Mesodermal cell (in vitro differentiated cells): ENCODE results near the gene PHYHD1.
A peak's percentile ranks its signal among the peaks of the same experiment; 100 is the strongest.

Experiments
- H3K27ac ChIP-seq: 2 replicates; pipeline ENCODE4 v1.7.0; 2013; ENCODE audit warnings: mild to moderate bottlenecking, low read depth, low read length, moderate library complexity; ENCODE audit not compliant: severe bottlenecking
- H3K36me3 ChIP-seq: 2 replicates; pipeline ENCODE4 v1.7.1; 2013; ENCODE audit warnings: mild to moderate bottlenecking, low read length, moderate library complexity; ENCODE audit not compliant: control insufficient read depth, insufficient read depth
- H3K4me1 ChIP-seq: one replicate; pipeline ENCODE4 v1.7.1; 2013; ENCODE audit warnings: mild to moderate bottlenecking, low read length; ENCODE audit not compliant: insufficient read depth, control insufficient read depth, poor library complexity, severe bottlenecking
- H3K4me3 ChIP-seq: 2 replicates; pipeline ENCODE4 v1.7.0; 2013; ENCODE audit warnings: low read length, control low read depth, mild to moderate bottlenecking; ENCODE audit not compliant: insufficient read depth, poor library complexity, severe bottlenecking; ENCODE audit errors: extremely low read depth
- H3K9me3 ChIP-seq: 2 replicates; pipeline ENCODE4 v1.7.1; 2013; ENCODE audit warnings: mild to moderate bottlenecking, low read length, moderate library complexity; ENCODE audit not compliant: control insufficient read depth
- WGBS, 2 experiments: methylation state at CpG; one replicate each; pipeline ENCODE4 v1.1.5; 2013; ENCODE audit warnings: missing lambda C conversion rate in 2 of 2; ENCODE audit not compliant: insufficient coverage in 2 of 2; 5-methylcytosine and 5-hydroxymethylcytosine counted together

Gene PHYHD1

GRCh38 chr9:128923493-128923883 is 2.7 kb downstream of the PHYHD1 start:
- WGBS, 2 experiments = 98 to 100% methylated on average over 4 of the region's 6 CpGs
- Histone ChIP-seq H3K9me3 (no peaks in the 10 kb centered on the region), H3K27ac (no peak overlapping the region)

GRCh38 chr9:128927731-128928411 is 7.1 kb downstream of the PHYHD1 start:
- no peaks in the 10 kb centered on the region for H3K9me3 ChIP-seq
- H3K36me3 ChIP-seq = peaks cover 3% of the 10 kb centered on the region
- 45 to 46% methylated on average over 10 of the region's 10 CpGs for WGBS, 2 experiments
- H3K4me1 ChIP-seq = peaks cover 4% of the 10 kb centered on the region
- no peak overlapping the region for H3K4me3 ChIP-seq
- peak overlapping the region; percentile 41 for H3K27ac ChIP-seq

More at GRCh38 chr9:128923493-128923883, 2.7 kb downstream of the PHYHD1 start:
- peaks cover 11% of the 10 kb centered on the region for H3K36me3 ChIP-seq
- H3K4me1 ChIP-seq = peaks cover 25% of the 10 kb centered on the region
- no peak overlapping the region for H3K4me3 ChIP-seq

- Histone ChIP-seq H3K4me3 (no peak overlapping the region), H3K27ac (no peak overlapping the region), H3K4me1 (peaks cover 4% of the 10 kb centered on the region), H3K9me3 (no peaks in the 10 kb centered on the region), H3K36me3 (peaks cover 3% of the 10 kb centered on the region)
- WGBS, 2 experiments = 80 to 100% methylated on average over 1 of the region's 2 CpGs
Measured at GRCh38 chr9:128928624-128929023, 7.8 kb downstream of the PHYHD1 start.

- H3K36me3 ChIP-seq = peaks cover 3% of the 10 kb centered on the region
- 90% methylated on average over 1 of the region's 4 CpGs for WGBS, 2 experiments
- no peaks in the 10 kb centered on the region for H3K9me3 ChIP-seq
- no peak overlapping the region for H3K27ac ChIP-seq
- H3K4me3 ChIP-seq = no peak overlapping the region
- H3K4me1 ChIP-seq = peaks cover 4% of the 10 kb centered on the region
Measured at GRCh38 chr9:128929560-128929959, 8.8 kb downstream of the PHYHD1 start.

- H3K4me3 ChIP-seq = no peak overlapping the region
- no peak overlapping the region for H3K27ac ChIP-seq
- 85 to 100% methylated on average over 2 to 5 of the region's 5 CpGs for WGBS, 2 experiments
- H3K4me1 ChIP-seq = no peaks in the 10 kb centered on the region
- H3K9me3 ChIP-seq = no peaks in the 10 kb centered on the region
- H3K36me3 ChIP-seq = no peaks in the 10 kb centered on the region
Measured at GRCh38 chr9:128933731-128934130, 12.9 kb downstream of the PHYHD1 start.

- 91 to 98% methylated on average over 6 of the region's 11 CpGs for WGBS, 2 experiments
- H3K4me3 ChIP-seq = no peak overlapping the region
- no peaks in the 10 kb centered on the region for H3K9me3 ChIP-seq
- no peaks in the 10 kb centered on the region for H3K4me1 ChIP-seq
- no peak overlapping the region for H3K27ac ChIP-seq
- no peaks in the 10 kb centered on the region for H3K36me3 ChIP-seq
Measured at GRCh38 chr9:128936171-128936865, 15.5 kb downstream of the PHYHD1 start.

- Histone ChIP-seq H3K4me3 (no peak overlapping the region), H3K9me3 (no peaks in the 10 kb centered on the region), H3K36me3 (peaks cover 7% of the 10 kb centered on the region), H3K27ac (no peak overlapping the region), H3K4me1 (no peaks in the 10 kb centered on the region)
- WGBS, 2 experiments = 100% methylated on average over 3 to 4 of the region's 9 CpGs
Measured at GRCh38 chr9:128937310-128938165, 16.8 kb downstream of the PHYHD1 start.

GRCh38 chr9:128940271-128940921 is 19.6 kb downstream of the PHYHD1 start:
- peaks cover 23% of the 10 kb centered on the region for H3K36me3 ChIP-seq
- no peak overlapping the region for H3K27ac ChIP-seq
- H3K9me3 ChIP-seq = no peaks in the 10 kb centered on the region
- 80 to 89% methylated on average over 8 to 14 of the region's 15 CpGs for WGBS, 2 experiments
- H3K4me3 ChIP-seq = no peak overlapping the region
- no peaks in the 10 kb centered on the region for H3K4me1 ChIP-seq

- no peaks in the 10 kb centered on the region for H3K4me1 ChIP-seq
- H3K36me3 ChIP-seq = peaks cover 30% of the 10 kb centered on the region
- WGBS, 2 experiments = 92 to 93% methylated on average over 5 to 11 of the region's 12 CpGs
- H3K4me3 ChIP-seq = no peak overlapping the region
- peak overlapping the region; percentile 37 for H3K27ac ChIP-seq
- no peaks in the 10 kb centered on the region for H3K9me3 ChIP-seq
Measured at GRCh38 chr9:128940946-128941755, 20.4 kb downstream of the PHYHD1 start.
